ENCODE data around the gene WDR64.
A peak's percentile ranks its signal among the peaks of the same experiment; 100 is the strongest.

GRCh38 chr1:241627453-241628259 lies 24.4 kb upstream of the WDR64 start:
- TF ChIP-seq CTCF (IDR thresholded peaks at IDR 0.05) (peak in 2 of 3 experiments; percentile 17 to 41), POLR2A (IDR thresholded peaks at IDR 0.05) (no peak)

Data from testis (tissue), 2 donors.